Heart left ventricle (tissue), 13 donors: Measurements from ENCODE around the gene IL6ST.
"Not testable (repeated sequence)": the region's sequence is repeated elsewhere in the genome, so short reads cannot be mapped to it uniquely, and the experiment has no call there.

ENCODE experiments used
- CTCF ChIP-seq, 12 donors: fragments of 200-600 bp; sonication (generic) in 4 of 12; IDR thresholded peaks; one replicate each; pipeline versions ENCODE4 v1.5.0 to v1.8.0; 2018 to 2022; ENCODE audit warnings: antibody characterized with exemption in 12 of 12, mild to moderate bottlenecking in 5 of 12
- POLR2A ChIP-seq, 2 donors: fragments of 450-650 bp; IDR thresholded peaks; one replicate each; pipeline ENCODE4 v1.6.1; 2017; ENCODE audit warnings: antibody characterized with exemption in 2 of 2, mild to moderate bottlenecking in 2 of 2, moderate library complexity in 2 of 2
- donor health status: ischemic (EF 13 %, LVEDD 7.1; RV severe dilation, severe dysfunction).
- donor health status: DM: no; HTN: yes; CAD: no.
- donor health status: DM: no; HTN: no; CAD: no.
- donor health status: ischemic (EF 25% LVEDD 6.9; RV normal size, moderate dysfunction).
- donor health status: ischemic (EF 25% LVEDD 5.7; RV mildly dilated, moderate dysfunction).
- donor health status: ischemic (EF 35%, LVEDD 5.7; RV mildly dilated, moderate dysfunction).
- donor health status: nonischemic (EF 11% LVEDD 7.7; RV severe dilation, severe dysfunction).
- donor health status: DM: yes; HTN: yes; CAD: no.
- donor health status: PGD.
- donor health status: ischemic (EF 29% LVEDD 5.4; RV normal size, mild dysfunction).
- donor health status: nonischemic (EF 23%, LVEDD 6.1; RV moderate dilation, normal function).

GRCh38 chr5:56000221-56000620 lies 5.5 kb upstream of the IL6ST start:
- TF ChIP-seq CTCF, POLR2A (IDR thresholded peaks at IDR 0.05): not testable (repeated sequence)
